Peyer's patch (tissue), 4 donors: ENCODE data around the gene TAF1L.

ENCODE experiments used
- POLR2A ChIP-seq, 2 donors: fragments of 450-650 bp; IDR thresholded peaks; one replicate each; pipeline ENCODE4 v1.5.1; 2017; ENCODE audit warnings: antibody characterized with exemption in 2 of 2, mild to moderate bottlenecking in 2 of 2, moderate library complexity in 2 of 2
- TF ChIP-seq, protein P1 (sequence below), 6 experiments: fragments of 450-650 bp in 4 of 6; fragments of 200-600 bp in 2 of 6; sonication (generic) in 1 of 6; IDR thresholded peaks; one replicate each; pipeline ENCODE4 v1.5.1; 2017 to 2019; ENCODE audit warnings: antibody characterized with exemption in 6 of 6, mild to moderate bottlenecking in 3 of 6, moderate library complexity in 1 of 6

DNA sequence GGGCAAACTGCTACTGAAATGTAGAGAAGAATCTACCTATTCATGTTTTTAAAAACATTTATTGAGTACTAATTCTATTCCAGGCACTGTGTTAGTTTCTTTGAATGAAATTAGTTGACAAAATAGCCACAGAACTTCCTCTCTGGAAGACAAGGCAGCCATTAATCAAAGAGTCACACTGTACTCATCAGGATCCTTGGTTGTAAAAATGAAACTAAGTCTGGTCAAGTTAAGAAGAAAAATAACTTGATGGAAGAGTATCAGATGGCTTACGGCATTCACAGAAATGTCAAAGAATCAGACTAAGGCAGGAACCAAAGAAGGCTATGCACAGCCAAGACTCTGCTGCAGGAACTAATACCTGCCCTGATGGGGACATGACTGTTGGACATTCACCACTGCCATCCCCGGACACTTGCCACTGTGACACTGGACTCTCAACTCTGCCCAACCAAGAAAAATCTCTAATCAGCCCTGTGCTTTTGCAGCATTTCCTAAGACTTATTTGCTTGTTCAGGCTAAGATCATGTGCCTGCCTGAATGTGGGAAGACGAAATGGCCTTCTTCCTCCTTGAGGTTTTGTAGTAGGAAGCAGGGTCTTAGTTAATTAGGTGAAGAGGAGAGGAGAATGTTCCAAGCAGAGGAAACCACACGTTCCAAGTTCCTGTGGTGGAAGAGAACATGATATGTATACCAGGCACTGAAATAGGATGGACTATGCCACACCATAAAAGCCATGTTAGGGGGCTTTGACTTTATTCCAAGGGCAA is 39.2 kb downstream of the TAF1L start:
- TF ChIP-seq, protein P1, sequence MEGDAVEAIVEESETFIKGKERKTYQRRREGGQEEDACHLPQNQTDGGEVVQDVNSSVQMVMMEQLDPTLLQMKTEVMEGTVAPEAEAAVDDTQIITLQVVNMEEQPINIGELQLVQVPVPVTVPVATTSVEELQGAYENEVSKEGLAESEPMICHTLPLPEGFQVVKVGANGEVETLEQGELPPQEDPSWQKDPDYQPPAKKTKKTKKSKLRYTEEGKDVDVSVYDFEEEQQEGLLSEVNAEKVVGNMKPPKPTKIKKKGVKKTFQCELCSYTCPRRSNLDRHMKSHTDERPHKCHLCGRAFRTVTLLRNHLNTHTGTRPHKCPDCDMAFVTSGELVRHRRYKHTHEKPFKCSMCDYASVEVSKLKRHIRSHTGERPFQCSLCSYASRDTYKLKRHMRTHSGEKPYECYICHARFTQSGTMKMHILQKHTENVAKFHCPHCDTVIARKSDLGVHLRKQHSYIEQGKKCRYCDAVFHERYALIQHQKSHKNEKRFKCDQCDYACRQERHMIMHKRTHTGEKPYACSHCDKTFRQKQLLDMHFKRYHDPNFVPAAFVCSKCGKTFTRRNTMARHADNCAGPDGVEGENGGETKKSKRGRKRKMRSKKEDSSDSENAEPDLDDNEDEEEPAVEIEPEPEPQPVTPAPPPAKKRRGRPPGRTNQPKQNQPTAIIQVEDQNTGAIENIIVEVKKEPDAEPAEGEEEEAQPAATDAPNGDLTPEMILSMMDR (IDR thresholded peaks at IDR 0.05): no peak
- no peak for TF ChIP-seq POLR2A (IDR thresholded peaks at IDR 0.05)
